OCI-M1 (cell line): ENCODE measurements around the gene ENTREP3.
A peak's percentile ranks its signal among the peaks of the same experiment; 100 is the strongest.
"Not testable (repeated sequence)": the region's sequence is repeated elsewhere in the genome, so short reads cannot be mapped to it uniquely, and the experiment has no call there.

Experiments
- DNase-seq: peaks from one replicate; lab custom pipeline; 2025; lab: John Stamatoyannopoulos, UW

The ENTREP3 gene, protein sequence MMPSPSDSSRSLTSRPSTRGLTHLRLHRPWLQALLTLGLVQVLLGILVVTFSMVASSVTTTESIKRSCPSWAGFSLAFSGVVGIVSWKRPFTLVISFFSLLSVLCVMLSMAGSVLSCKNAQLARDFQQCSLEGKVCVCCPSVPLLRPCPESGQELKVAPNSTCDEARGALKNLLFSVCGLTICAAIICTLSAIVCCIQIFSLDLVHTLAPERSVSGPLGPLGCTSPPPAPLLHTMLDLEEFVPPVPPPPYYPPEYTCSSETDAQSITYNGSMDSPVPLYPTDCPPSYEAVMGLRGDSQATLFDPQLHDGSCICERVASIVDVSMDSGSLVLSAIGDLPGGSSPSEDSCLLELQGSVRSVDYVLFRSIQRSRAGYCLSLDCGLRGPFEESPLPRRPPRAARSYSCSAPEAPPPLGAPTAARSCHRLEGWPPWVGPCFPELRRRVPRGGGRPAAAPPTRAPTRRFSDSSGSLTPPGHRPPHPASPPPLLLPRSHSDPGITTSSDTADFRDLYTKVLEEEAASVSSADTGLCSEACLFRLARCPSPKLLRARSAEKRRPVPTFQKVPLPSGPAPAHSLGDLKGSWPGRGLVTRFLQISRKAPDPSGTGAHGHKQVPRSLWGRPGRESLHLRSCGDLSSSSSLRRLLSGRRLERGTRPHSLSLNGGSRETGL

DNA sequence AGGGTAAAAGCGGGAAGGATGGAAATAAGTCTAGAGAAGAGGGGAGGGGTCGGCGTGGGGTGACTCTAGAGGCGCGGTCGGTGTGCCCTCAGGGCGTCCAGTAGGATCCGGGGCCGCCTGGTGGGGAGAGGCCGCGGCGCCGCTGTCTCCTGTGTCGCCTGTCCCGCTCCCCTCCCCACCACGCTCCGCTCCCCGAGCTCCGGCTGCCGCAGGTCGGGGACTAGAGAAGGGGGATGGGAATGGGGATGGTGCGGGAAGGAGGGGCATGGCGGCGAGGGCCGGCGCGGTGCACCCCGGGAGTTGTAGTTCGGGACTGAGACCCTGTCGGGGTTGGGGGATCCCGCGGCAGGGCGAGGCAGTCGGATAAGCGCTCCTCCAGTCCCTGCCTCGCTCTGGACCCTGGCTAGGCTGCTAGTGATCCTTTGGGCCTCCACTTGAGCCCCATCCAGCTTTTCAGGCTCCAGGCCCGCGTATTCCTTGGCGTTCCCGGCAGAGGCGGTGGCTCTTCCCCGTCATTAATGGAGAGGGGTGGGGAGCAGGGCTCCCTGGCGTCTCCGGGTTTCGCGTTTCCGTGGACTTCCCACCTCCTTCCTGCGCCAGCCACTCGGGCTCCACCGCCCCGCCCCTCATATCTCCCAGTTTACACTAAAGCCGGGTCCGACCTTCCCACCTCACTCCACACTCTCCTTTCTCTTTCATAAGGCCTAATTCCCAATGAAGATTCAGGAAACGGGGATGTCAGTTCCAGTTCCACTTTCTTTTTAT lies at the start of gene ENTREP3:
ENTREP3 (minus strand) TSS at position 241 of the 765 bp plus-strand sequence. CDS start 606 bp downstream, outside the sequence.
- peak; percentile 91 for DNase-seq

DNA sequence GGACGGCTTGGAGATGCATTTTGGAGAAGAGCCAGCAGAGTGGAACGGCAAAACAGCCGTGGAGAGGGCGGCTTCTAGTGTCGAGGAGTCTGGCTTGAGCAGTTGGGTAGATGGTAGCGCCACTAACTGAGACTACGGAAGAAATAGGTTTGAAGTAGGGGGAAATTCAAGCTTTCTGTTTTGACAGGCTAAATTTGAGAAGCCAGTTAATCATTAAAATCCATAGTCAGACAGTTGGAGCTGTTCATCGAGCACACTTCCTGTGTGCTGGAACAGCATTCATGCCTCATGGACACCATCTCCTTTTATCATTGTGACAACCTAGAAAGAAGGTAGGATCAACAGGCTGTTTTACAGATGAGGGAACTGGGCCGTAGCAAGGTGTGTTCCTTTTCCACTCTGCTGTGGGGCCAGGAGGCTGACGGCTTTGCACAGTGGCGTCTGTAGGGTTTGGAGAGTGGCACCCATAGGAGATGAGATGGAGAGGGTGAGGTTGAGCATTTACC lies 49.3 kb upstream of the ENTREP3 start:
- no peak for DNase-seq

DNA sequence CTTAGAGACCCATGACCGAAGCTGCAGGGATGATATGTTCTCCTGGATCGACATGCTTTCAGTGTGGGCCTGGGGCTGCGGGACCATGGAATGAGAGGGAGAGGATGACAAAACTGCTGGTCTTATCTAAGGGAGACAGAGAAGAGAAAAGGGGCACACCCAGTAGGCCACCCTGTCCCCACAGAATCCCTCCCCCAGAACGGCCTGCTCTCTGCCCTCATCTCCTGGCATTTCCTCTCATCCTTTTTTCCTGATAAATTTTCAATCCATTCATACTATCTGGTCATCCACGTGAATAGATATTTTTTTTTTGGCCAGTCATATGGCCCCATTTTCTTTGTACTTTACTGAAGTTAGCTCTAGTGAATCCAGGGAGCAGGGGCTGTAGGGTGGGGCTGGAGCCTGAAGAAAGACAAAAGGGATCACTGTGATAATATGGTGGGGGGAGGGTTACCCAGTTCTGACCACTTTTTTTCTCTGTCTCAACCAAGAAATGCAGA lies 46.1 kb upstream of the ENTREP3 start, which contains the start of gene PKLR:
PKLR (minus strand) TSS at position 97 of the 500 bp plus-strand sequence; CDS start at position 54, 43 bp downstream.
- peak; percentile 53 for DNase-seq

DNA sequence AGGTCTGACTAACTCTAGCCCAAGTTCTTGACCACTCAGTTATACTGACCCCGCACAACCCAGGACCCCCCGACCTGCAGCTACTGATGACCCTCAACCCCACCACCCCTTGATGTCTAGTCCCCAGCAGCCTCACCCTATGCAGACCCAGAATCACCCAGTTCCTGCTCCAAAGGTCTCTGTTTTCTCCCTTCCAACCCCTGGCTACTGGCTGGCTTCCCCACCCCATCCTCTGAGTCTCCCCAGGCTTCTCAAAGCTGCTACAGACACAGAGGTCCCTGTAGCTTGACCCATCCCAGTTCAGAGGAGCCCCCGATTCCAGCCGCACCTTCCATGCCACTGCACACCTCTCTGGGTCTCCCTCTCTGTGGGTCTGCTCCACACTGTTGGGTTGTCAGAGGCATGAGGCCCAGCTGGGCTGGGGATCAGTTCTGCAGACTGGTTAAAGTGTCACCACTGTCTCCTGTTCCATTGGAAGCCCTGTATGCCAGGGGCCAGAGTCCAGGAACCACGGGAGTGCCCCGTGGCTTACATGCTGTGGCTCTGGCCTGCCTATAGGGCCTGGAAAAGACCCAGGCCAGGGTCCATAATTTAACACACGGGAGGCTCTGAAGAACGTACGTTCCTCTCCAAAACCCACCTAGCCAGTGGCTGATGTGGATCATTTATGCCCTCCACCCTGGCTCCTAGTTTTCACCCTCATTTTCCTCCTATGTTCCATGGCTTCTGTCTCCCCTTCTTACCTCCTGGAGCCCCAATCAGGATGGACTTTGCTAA lies 45.5 kb upstream of the ENTREP3 start:
- DNase-seq: no peak

DNA sequence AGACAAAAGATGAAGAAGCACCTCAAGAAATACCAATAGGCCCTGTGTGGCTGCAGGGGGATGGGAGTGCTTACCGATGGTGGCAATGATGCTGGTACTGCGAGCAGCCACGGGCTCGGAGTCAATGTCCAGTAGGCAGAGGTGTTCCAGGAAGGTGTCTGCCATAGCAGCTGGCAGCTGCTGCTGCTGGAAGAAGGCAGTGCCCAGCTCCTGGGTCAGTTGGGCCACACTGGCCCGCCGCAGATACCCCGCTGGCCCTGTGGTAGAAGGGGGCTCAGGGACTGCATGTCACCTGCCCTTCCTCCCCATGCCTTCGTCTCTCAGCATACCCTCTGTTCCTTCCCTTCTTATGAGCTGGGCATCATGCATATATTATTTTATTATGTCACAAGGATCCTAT lies 44.7 kb upstream of the ENTREP3 start:
- no peak for DNase-seq

DNA sequence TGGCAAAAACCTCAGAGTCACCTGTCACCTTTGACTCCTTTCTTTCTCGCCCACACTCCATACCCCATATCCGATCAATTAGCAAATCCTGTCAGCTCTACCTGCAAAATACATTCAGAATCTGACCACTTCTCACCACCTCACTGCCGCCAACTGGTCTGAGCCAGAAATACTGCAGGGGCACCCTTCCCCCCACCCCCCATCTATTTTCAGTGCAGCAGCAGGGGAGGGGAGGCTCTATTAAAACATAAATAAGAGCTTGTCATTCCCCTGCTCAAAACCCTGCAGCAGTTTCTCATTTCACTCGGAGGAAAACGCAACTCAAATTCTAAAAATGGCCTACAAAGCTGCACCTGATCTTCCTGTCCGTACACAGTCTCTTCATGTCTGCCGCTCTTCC lies 42.1 kb upstream of the ENTREP3 start:
- DNase-seq: no peak

DNA sequence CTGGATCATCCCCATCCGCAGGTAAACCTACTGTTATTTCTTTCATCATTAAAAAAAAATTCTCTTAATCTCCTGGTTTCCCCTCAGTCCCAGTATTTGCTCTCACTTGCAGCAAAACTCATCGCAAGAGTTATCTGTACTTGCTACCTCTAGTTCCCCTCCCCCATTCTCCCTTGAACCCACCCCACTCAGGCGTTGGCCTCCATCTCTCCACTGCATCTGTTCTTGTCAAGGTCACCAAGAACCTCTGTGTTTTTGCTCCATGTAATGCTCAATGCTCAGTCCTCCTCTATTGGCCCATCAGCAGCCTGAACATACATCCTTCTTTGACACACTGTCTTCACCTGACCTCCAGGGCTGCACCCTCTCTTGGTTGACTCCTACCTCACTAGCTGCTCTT lies 41.4 kb upstream of the ENTREP3 start:
- no peak for DNase-seq

DNA sequence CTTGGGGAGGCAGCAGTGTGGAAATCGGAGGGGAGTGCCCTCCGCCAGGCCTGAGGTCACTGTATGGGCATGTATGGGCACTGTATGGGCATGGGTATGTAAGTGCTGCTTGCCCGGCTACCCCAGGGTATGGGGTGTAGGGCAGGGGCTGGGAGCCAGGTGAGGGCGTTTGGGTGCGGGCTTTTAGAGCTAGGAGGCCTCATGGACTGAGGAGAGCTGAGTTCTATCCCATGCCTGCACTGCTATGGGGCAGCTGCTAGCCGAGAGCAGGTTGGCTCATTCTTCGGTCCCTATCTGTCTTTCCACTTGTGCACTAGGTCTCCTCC lies 40.6 kb upstream of the ENTREP3 start:
- DNase-seq: no peak

DNA sequence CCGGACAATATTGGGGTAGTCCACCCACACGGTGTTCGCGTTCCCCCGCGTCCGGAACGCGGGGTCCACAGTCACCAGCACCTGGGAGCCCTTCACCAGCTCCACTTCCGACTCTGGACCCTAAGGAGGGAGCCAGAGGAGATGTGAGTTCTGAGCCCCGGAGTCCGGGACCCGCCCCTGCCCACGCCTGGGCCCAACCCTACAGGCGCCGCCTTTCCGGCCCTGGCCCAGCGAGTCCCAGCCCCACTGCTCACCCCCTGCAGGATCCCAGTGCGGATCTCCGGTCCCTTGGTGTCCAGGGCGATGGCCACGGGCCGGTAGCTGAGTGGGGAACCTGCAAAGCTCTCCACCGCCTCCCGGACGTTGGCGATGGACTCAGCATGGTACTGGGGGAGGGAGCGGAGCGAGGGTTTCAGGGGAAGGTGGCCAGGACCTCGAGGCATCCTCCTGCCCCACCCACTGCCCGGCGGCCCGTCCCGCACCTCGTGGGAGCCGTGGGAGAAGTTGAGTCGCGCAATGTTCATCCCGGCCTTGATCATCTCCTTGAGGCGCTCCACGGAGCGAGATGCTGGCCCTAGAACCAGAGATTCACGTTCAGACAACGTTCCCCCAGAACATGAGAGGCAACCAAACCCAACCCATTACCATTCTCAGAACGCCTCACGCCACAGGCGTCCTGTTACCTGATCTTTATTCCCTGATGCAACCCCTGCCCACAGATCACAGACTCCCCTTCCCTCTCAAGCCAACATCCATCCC lies 40.1 kb upstream of the ENTREP3 start:
- DNase-seq: no peak

DNA sequence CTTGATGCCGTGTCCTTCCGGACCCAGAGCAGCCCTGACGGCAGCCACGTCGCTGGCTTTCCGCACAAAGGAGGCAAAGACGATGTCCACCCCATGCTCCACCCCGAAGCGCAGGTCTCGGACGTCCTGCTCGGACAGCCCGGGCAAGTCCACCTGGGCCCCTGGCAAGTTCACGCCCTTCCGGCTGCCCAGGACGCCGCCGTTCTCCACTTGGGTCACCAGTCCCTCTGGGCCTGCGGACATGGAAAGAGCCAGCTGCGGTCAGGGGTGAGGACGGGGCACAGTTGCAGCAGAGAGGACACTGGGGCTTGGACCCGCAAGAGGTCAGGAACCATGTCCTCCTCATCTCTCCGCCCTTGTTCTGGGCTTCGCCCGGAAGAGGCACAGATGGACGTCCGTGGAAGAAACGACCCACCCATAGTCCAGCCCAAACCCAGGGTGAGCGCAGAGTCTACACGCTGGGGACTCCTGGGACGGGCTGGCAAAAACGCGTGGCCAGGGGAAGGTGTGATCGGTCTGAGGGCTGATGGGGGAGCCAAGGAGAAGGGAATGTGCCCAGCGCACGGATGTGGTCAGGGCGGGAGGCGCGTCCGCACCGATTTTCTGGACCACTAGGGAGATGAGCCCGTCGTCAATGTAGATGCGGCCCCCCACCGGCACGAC lies 39.4 kb upstream of the ENTREP3 start:
- no peak for DNase-seq

DNA sequence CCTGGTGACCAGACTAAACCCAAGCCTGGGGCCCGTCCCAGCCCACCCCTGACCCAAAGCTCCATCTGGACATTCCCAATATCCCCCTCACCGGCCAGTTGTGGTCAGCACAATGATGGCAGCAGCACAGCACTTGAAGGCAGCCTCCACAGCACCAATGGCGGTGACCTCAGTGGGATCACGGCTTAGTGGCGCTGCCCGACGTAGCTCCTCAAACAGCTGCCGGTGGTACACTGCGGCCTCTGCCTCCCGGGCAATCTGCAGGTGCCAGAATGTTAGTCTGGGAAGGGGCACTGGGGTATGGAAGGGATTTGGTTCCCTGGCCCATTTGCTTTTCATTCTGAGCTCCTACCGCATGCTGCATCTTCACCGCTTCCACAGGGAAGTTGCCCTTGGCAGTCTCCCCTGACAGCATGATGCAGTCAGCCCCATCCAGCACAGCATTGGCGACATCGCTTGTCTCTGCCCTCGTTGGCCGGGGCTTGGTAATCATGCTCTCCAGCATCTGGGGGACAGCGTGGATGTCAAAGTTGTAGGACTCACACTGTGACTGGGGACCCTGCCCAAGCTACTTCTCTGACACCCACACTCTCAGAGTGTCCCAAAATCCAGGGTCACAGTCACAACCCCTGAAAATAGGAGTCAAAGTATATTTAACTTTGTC lies 37.9 kb upstream of the ENTREP3 start:
- DNase-seq: no peak

DNA sequence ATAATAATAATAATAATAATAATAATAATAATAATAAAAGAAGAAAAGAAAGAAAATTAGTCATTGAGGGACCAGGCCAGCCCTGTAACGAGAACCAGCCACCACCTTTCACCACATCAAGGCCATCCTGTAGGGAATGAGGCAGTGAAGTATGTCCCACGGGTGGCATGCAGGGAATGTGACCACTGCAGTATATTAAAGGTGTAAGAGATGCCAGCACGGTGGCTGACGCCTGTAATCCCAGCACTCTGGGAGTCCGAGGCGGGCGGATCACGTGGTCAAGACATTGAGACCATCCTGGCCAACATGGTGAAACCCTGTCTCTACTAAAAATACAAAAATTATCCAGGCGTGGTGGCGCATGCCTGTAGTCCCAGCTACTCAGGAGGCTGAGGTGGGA lies 35.7 kb upstream of the ENTREP3 start:
- DNase-seq: not testable (repeated sequence)

DNA sequence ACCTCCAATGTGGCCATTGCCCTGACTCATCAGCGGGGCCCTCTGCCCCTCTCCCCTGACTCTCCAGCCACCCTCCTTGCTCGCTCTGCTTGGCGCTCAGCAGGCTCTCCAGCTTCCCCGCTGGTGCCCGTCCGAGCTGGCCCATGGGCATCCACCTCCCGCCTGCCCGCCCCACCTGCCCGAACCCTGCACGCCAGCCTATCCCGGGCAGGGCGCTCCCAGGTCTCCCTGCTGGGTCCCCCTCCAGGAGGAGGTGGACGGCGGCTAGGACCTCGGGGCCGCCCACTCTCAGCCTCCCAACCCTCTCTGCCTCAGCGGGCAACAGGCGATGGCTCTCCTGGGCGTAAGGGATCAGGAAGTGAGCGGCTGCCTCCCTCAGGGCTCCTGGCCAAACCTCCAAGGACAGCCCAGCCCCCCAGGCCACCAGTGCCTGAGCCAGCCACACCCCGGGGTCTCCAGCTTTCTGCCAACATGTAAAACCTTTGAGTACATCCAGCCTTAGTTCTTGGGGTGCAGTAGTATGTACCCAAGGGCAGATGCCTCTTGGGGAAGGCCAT lies 32.8 kb upstream of the ENTREP3 start:
- no peak for DNase-seq

DNA sequence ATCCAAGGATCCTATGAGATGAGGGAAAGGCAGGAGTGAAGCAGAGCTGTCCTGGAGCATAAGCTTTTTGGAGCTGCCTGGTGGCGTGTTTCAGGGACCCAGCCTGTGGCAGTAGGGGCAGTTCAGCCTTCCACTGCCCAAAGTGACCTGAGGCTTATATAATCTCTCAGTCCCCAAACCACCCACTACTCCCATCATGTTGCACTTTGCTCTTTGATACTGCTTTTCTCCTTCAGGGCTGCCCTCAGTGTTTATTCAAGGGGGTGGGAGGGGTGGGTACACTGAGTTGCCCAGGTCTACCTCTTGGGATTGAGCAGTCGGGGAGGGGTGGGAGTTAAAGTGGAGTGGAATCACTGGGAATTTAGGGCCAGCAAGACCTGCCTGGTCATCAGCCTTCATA lies 31.3 kb upstream of the ENTREP3 start:
- no peak for DNase-seq

DNA sequence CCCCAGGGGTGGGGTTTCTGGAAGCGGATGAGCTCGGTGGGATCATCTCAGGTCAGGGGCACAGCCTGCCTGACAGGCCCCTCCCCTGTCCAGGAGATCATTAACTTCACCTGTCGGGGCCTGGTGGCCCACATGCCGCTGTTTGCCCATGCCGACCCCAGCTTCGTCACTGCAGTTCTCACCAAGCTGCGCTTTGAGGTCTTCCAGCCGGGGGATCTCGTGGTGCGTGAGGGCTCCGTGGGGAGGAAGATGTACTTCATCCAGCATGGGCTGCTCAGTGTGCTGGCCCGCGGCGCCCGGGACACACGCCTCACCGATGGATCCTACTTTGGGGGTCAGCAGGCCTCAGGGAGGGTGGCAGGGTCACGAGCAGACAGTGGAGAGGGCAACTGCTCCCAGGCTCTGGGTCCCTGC lies 30.4 kb upstream of the ENTREP3 start:
- DNase-seq: no peak

DNA sequence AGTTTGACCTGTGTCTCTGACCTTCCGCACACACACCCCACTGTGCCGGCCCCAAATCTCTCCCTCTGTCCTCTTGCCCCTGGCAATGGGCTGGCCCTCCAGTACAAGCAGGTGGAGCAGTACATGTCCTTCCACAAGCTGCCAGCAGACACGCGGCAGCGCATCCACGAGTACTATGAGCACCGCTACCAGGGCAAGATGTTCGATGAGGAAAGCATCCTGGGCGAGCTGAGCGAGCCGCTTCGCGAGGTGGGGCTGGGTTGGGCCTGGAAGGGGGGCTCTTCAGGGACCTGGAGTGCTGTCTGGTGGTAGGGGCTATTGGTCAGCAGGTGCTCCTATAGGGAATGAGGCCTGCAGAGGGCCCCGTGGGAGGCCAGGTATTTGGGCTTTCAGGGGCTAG lies 29.8 kb upstream of the ENTREP3 start:
- no peak for DNase-seq

DNA sequence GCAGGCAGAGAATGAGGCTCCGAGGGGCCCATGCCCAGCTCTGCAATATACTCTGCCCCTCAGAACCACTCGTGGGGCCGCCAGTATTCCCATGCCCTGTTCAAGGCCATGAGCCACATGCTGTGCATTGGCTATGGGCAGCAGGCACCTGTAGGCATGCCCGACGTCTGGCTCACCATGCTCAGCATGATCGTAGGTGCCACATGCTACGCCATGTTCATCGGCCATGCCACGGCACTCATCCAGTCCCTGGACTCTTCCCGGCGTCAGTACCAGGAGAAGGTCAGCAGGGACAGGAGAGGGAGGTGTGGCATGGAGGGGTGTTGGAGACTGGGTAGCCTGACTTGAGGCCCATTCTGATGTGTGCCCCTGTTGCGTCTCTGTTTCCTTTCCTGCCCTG lies 29.2 kb upstream of the ENTREP3 start:
- no peak for DNase-seq

DNA sequence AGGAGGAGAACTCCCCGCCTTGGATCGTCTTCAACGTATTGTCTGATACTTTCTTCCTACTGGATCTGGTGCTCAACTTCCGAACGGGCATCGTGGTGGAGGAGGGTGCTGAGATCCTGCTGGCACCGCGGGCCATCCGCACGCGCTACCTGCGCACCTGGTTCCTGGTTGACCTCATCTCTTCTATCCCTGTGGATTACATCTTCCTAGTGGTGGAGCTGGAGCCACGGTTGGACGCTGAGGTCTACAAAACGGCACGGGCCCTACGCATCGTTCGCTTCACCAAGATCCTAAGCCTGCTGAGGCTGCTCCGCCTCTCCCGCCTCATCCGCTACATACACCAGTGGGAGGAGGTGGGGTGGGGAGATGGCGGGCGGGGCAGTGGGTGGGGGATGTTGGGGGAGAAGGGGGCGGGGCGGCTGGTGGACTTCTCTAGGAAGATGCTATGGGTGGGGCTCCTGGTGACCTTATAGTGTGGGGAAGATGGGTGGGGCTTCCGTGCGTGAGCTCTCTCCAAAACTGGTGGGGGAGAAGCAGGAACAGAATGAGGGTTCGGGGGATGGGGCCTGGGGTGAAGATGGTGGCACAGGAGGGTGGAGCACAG lies 27.3 kb upstream of the ENTREP3 start:
- DNase-seq: no peak

DNA sequence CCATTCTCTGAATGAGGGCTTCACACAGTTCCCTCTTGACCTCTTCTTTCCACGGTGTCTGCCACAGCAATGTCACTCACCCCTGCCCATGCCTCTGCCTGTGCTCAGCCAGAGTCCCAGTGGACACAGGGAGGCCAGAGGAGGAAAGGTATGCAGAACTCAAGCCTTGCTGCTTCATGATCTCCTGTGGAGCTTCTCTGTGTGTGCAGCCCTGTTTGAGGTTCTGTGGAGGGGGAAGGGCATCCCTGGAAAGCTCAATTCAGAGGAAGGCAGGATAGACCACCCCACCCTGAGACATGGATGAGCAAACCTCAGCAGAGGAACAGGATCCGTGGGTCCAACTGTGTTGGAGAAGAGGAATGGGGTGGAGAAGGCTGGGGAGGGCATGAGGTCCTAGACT lies 24.0 kb upstream of the ENTREP3 start:
- DNase-seq: no peak
